Astrocyte (in vitro differentiated cells and primary cell): ENCODE results near the gene CHAF1A.

Source experiments
- EZH2 ChIP-seq: IDR thresholded peaks from 2 replicates; pipeline ENCODE4 v1.6.1; 2012; ENCODE audit warnings: mild to moderate bottlenecking, low read length, inconsistent platforms; ENCODE audit not compliant: insufficient read depth
- TF ChIP-seq, protein P1 (sequence below): IDR thresholded peaks from 2 replicates; pipeline ENCODE4 v1.5.1; 2011; ENCODE audit warnings: low read depth, mild to moderate bottlenecking, inconsistent platforms, low read length, moderate library complexity; ENCODE audit not compliant: insufficient read depth

DNA sequence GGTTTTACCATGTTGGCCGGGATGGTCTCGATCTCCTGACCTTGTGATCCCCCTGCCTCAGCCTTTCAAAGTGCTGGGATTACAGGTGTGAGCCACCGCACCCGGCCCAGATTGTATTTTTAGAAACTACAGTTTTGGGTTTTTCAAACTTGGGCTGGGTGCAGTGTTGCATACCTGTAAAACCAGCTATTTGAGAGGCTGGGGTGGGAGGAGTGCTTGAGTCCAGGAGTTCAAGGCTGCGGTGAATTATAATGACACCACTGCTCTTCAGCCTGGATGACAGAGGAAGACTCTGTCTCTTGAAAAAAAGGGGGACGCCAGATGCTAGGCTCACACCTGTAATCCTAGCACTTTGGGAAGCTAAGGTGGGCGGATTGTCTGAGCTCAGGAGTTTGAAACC lies 4.2 kb downstream of the CHAF1A start:
- TF ChIP-seq, protein P1, sequence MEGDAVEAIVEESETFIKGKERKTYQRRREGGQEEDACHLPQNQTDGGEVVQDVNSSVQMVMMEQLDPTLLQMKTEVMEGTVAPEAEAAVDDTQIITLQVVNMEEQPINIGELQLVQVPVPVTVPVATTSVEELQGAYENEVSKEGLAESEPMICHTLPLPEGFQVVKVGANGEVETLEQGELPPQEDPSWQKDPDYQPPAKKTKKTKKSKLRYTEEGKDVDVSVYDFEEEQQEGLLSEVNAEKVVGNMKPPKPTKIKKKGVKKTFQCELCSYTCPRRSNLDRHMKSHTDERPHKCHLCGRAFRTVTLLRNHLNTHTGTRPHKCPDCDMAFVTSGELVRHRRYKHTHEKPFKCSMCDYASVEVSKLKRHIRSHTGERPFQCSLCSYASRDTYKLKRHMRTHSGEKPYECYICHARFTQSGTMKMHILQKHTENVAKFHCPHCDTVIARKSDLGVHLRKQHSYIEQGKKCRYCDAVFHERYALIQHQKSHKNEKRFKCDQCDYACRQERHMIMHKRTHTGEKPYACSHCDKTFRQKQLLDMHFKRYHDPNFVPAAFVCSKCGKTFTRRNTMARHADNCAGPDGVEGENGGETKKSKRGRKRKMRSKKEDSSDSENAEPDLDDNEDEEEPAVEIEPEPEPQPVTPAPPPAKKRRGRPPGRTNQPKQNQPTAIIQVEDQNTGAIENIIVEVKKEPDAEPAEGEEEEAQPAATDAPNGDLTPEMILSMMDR, result no peak
- TF ChIP-seq EZH2, result no peak
